GM12878 (cell line): Measurements from ENCODE around the gene QPRT.

Experiments used
- ASH2L ChIP-seq: fragments of 300-600, 200-600 bp; sonication (generic); IDR thresholded peaks from 2 replicates; pipeline ENCODE4 v1.6.1; 2017; ENCODE audit warnings: low read depth, mild to moderate bottlenecking, borderline replicate concordance
- ATF3 ChIP-seq: IDR thresholded peaks from 2 replicates; pipeline ENCODE4 v1.6.1; 2011; ENCODE audit warnings: low read depth, mild to moderate bottlenecking, low read length, moderate library complexity, borderline replicate concordance; ENCODE audit errors: extremely low read depth
- EP300 ChIP-seq, 2 experiments: fragments of 150-350 bp in 1 of 2; IDR thresholded peaks; 2 replicates each; pipeline ENCODE4 v1.6.1; 2011 to 2012; ENCODE audit warnings: low read depth in 2 of 2, low read length in 2 of 2, borderline replicate concordance in 1 of 2, improper control_type of control experiment in 1 of 2, inconsistent platforms in 1 of 2; ENCODE audit not compliant: control insufficient read depth in 1 of 2
- POLR2A ChIP-seq: IDR thresholded peaks from 2 replicates; pipeline ENCODE4 v1.6.1; 2011; ENCODE audit warnings: low read depth, mild to moderate bottlenecking, low read length
- POLR2AphosphoS5 ChIP-seq: IDR thresholded peaks from 2 replicates; pipeline ENCODE4 v1.6.1; 2011; ENCODE audit warnings: mild to moderate bottlenecking, low read length, inconsistent platforms
- RCOR1 ChIP-seq: conservative IDR thresholded peaks from 2 replicates; pipeline ENCODE4 v1.6.1; 2012; ENCODE audit warnings: low read depth, low read length, improper control_type of control experiment
- SMC3 ChIP-seq: IDR thresholded peaks from 2 replicates; pipeline ENCODE4 v1.6.1; 2011; ENCODE audit warnings: low read length, improper control_type of control experiment, borderline replicate concordance
- SPI1 ChIP-seq: IDR thresholded peaks from 2 replicates; pipeline ENCODE4 v1.6.1; 2011; ENCODE audit warnings: low read depth, mild to moderate bottlenecking, low read length, moderate library complexity, borderline replicate concordance; ENCODE audit not compliant: insufficient read depth
- USF2 ChIP-seq: IDR thresholded peaks from 2 replicates; pipeline ENCODE4 v1.6.1; 2011; ENCODE audit warnings: low read depth, low read length, improper control_type of control experiment, borderline replicate concordance
- TF ChIP-seq, protein P1 (sequence below): fragments of 450-650 bp; IDR thresholded peaks from 2 replicates; pipeline ENCODE4 v1.6.1; 2016; ENCODE audit warnings: mild to moderate bottlenecking, moderate library complexity, borderline replicate concordance

- TF ChIP-seq USF2 (no peak), SPI1 (no peak), ASH2L (no peak), POLR2AphosphoS5 (no peak), EP300 (IDR thresholded peaks at IDR 0.05; ENCODE audit: borderline replicate concordance in 1 of 2, control insufficient read depth in 1 of 2, low read depth in 2 of 2, low read length in 2 of 2) (no peak), ATF3 (no peak), SMC3 (no peak), RCOR1 (no peak), POLR2A (no peak)
- TF ChIP-seq, protein P1, sequence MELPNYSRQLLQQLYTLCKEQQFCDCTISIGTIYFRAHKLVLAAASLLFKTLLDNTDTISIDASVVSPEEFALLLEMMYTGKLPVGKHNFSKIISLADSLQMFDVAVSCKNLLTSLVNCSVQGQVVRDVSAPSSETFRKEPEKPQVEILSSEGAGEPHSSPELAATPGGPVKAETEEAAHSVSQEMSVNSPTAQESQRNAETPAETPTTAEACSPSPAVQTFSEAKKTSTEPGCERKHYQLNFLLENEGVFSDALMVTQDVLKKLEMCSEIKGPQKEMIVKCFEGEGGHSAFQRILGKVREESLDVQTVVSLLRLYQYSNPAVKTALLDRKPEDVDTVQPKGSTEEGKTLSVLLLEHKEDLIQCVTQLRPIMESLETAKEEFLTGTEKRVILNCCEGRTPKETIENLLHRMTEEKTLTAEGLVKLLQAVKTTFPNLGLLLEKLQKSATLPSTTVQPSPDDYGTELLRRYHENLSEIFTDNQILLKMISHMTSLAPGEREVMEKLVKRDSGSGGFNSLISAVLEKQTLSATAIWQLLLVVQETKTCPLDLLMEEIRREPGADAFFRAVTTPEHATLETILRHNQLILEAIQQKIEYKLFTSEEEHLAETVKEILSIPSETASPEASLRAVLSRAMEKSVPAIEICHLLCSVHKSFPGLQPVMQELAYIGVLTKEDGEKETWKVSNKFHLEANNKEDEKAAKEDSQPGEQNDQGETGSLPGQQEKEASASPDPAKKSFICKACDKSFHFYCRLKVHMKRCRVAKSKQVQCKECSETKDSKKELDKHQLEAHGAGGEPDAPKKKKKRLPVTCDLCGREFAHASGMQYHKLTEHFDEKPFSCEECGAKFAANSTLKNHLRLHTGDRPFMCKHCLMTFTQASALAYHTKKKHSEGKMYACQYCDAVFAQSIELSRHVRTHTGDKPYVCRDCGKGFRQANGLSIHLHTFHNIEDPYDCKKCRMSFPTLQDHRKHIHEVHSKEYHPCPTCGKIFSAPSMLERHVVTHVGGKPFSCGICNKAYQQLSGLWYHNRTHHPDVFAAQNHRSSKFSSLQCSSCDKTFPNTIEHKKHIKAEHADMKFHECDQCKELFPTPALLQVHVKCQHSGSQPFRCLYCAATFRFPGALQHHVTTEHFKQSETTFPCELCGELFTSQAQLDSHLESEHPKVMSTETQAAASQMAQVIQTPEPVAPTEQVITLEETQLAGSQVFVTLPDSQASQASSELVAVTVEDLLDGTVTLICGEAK: no peak
Observed at GRCh38 chr16:29734786-29735185, 55.8 kb downstream of the QPRT start.
